Testis (tissue), 2 donors: Measurements from ENCODE around the gene RDH11.

ENCODE experiments used
- POLR2A ChIP-seq: fragments of 450-650 bp; IDR thresholded peaks from one replicate; pipeline ENCODE4 v1.6.1; 2017; ENCODE audit warnings: antibody characterized with exemption, mild to moderate bottlenecking, moderate library complexity
- TF ChIP-seq, protein P1 (sequence below), 3 experiments: fragments of 450-650 bp in 2 of 3; fragments of 200-600 bp in 1 of 3; sonication (generic) in 1 of 3; IDR thresholded peaks; one replicate each; pipeline ENCODE4 v1.5.1; 2016 to 2019; ENCODE audit warnings: antibody characterized with exemption in 3 of 3, mild to moderate bottlenecking in 2 of 3, moderate library complexity in 1 of 3

GRCh38 chr14:67728258-67728657, 32.7 kb upstream of the RDH11 start:
- TF ChIP-seq, protein P1, sequence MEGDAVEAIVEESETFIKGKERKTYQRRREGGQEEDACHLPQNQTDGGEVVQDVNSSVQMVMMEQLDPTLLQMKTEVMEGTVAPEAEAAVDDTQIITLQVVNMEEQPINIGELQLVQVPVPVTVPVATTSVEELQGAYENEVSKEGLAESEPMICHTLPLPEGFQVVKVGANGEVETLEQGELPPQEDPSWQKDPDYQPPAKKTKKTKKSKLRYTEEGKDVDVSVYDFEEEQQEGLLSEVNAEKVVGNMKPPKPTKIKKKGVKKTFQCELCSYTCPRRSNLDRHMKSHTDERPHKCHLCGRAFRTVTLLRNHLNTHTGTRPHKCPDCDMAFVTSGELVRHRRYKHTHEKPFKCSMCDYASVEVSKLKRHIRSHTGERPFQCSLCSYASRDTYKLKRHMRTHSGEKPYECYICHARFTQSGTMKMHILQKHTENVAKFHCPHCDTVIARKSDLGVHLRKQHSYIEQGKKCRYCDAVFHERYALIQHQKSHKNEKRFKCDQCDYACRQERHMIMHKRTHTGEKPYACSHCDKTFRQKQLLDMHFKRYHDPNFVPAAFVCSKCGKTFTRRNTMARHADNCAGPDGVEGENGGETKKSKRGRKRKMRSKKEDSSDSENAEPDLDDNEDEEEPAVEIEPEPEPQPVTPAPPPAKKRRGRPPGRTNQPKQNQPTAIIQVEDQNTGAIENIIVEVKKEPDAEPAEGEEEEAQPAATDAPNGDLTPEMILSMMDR (IDR thresholded peaks at IDR 0.05), result no peak
- TF ChIP-seq POLR2A, result no peak
